ENCODE data around the gene PTPN14.
"Not testable (repeated sequence)": the region's sequence is repeated elsewhere in the genome, so short reads cannot be mapped to it uniquely, and the experiment has no call there.

- not testable (repeated sequence) for TF ChIP-seq CTCF (tag by site-specific recombination; IDR thresholded peaks at IDR 0.05); PATZ1 (tag by site-specific recombination; IDR thresholded peaks at IDR 0.05); ATF2 (tag by site-specific recombination; IDR thresholded peaks at IDR 0.05; ENCODE audit: low read depth); ZNF785 (tag by site-specific recombination; IDR thresholded peaks at IDR 0.05); ZFP3 (tag by site-specific recombination; IDR thresholded peaks at IDR 0.05; ENCODE audit: low read depth); ZNF701 (tag by site-specific recombination; IDR thresholded peaks at IDR 0.05); RBAK (tag by site-specific recombination; IDR thresholded peaks at IDR 0.05); ZNF366 (tag by site-specific recombination; conservative IDR thresholded peaks at IDR 0.05); HOXD13 (CRISPR knock-in tag; IDR thresholded peaks at IDR 0.05; ENCODE audit: borderline replicate concordance); ZNF621 (tag by site-specific recombination; IDR thresholded peaks at IDR 0.05)
These were observed 68.2 kb downstream of the PTPN14 start for GRCh38 chr1:214483180-214483579.

All from HEK293 (cell line).